Mononuclear cell (primary cell): ENCODE results near the gene SIGLEC11. TPM values are rescaled to one million over a fixed set of nuclear protein-coding genes. Genes with fewer than 3 reads are reported as not detected.
A peak's percentile ranks its signal among the peaks of the same experiment; 100 is the strongest.
"Not testable (repeated sequence)": the region's sequence is repeated elsewhere in the genome, so short reads cannot be mapped to it uniquely, and the experiment has no call there.

ENCODE experiments used
- H3K27me3 ChIP-seq: 2 replicates; pipeline ENCODE4 v1.6.0; 2011; ENCODE audit warnings: low read length, control low read depth; ENCODE audit not compliant: insufficient read depth
- H3K4me1 ChIP-seq: 2 replicates; pipeline ENCODE4 v1.5.1; 2011; ENCODE audit warnings: mild to moderate bottlenecking, low read length, control low read depth; ENCODE audit not compliant: insufficient read depth
- H3K4me3 ChIP-seq: 2 replicates; pipeline ENCODE4 v1.5.1; 2011; ENCODE audit warnings: mild to moderate bottlenecking, low read length, moderate library complexity
- H3K9me3 ChIP-seq: 2 replicates; pipeline ENCODE4 v1.5.1; 2011; ENCODE audit warnings: low read depth, mild to moderate bottlenecking, control low read depth, low read length
- total RNA-seq: library from RNA; depleted of rRNA; stranded (reverse); fragments of >200 nt; gene quantifications from one replicate; pipeline ENCODE4 v1.2.3, GENCODE V29; 2012

The SIGLEC11 gene
- total RNA-seq, 1 donor, result 0.10 TPM

GRCh38 chr19:49929121-49929610, 31.8 kb downstream of the SIGLEC11 start, which contains the start of the genes ATF5 and NUP62:
Gene ATF5, plus strand, starts transcription at chr19:49929205. Its CDS starts 1,646 bp downstream, at chr19:49930851.
Gene NUP62, minus strand, starts transcription at chr19:49929504. Its CDS starts 19,697 bp downstream, at chr19:49909807.
- Histone ChIP-seq H3K4me1 (peaks cover 48% of the 10 kb centered on the region), H3K4me3 (peak within 1 kb of the TSS; percentile 96), H3K27me3 (no peaks in the 10 kb centered on the region), H3K9me3 (no peaks in the 10 kb centered on the region)

GRCh38 chr19:49927526-49928264, 33.3 kb downstream of the SIGLEC11 start:
- peaks cover 48% of the 10 kb centered on the region for H3K4me1 ChIP-seq
- H3K9me3 ChIP-seq, result no peaks in the 10 kb centered on the region
- no peak overlapping the region for H3K4me3 ChIP-seq

GRCh38 chr19:49926515-49926914, 34.5 kb downstream of the SIGLEC11 start:
- Histone ChIP-seq H3K27me3 (no peaks in the 10 kb centered on the region), H3K4me3 (no peak overlapping the region), H3K4me1 (peaks cover 50% of the 10 kb centered on the region), H3K9me3 (no peaks in the 10 kb centered on the region)

More at GRCh38 chr19:49927526-49928264, 33.3 kb downstream of the SIGLEC11 start:
- no peaks in the 10 kb centered on the region for H3K27me3 ChIP-seq

GRCh38 chr19:49925486-49925885, 35.5 kb downstream of the SIGLEC11 start:
- no peak overlapping the region for H3K4me3 ChIP-seq
- H3K27me3 ChIP-seq, result no peaks in the 10 kb centered on the region
- H3K4me1 ChIP-seq, result peaks cover 47% of the 10 kb centered on the region
- H3K9me3 ChIP-seq, result no peaks in the 10 kb centered on the region

- H3K4me1 ChIP-seq, result peaks cover 42% of the 10 kb centered on the region
- not testable (repeated sequence) for H3K27me3 ChIP-seq, H3K4me3 ChIP-seq, H3K9me3 ChIP-seq
Observed at GRCh38 chr19:49924881-49925210, 36.1 kb downstream of the SIGLEC11 start.

- no peaks in the 10 kb centered on the region for H3K9me3 ChIP-seq
- peaks cover 45% of the 10 kb centered on the region for H3K4me1 ChIP-seq
- H3K4me3 ChIP-seq, result no peak overlapping the region
- H3K27me3 ChIP-seq, result no peaks in the 10 kb centered on the region
Observed at GRCh38 chr19:49924004-49924880, 36.7 kb downstream of the SIGLEC11 start.

- no peaks in the 10 kb centered on the region for H3K27me3 ChIP-seq
- no peaks in the 10 kb centered on the region for H3K9me3 ChIP-seq
- H3K4me1 ChIP-seq, result peaks cover 43% of the 10 kb centered on the region
- no peak overlapping the region for H3K4me3 ChIP-seq
Observed at GRCh38 chr19:49923055-49924003, 37.6 kb downstream of the SIGLEC11 start.

GRCh38 chr19:49921871-49922795, 38.8 kb downstream of the SIGLEC11 start:
- Histone ChIP-seq H3K4me3 (no peak overlapping the region), H3K9me3 (no peaks in the 10 kb centered on the region), H3K27me3 (no peaks in the 10 kb centered on the region), H3K4me1 (peaks cover 43% of the 10 kb centered on the region)

- Histone ChIP-seq H3K4me3 (no peak overlapping the region), H3K4me1 (peaks cover 34% of the 10 kb centered on the region), H3K9me3 (no peaks in the 10 kb centered on the region), H3K27me3 (no peaks in the 10 kb centered on the region)
Observed at GRCh38 chr19:49920624-49921363, 40.2 kb downstream of the SIGLEC11 start.

GRCh38 chr19:49918089-49918488, 42.9 kb downstream of the SIGLEC11 start:
- H3K27me3 ChIP-seq, result no peaks in the 10 kb centered on the region
- H3K4me1 ChIP-seq, result peaks cover 33% of the 10 kb centered on the region
- H3K4me3 ChIP-seq, result no peak overlapping the region
- H3K9me3 ChIP-seq, result no peaks in the 10 kb centered on the region

GRCh38 chr19:49916839-49917733, 43.9 kb downstream of the SIGLEC11 start:
- Histone ChIP-seq H3K4me1 (peaks cover 37% of the 10 kb centered on the region), H3K9me3 (no peaks in the 10 kb centered on the region), H3K27me3 (no peaks in the 10 kb centered on the region), H3K4me3 (no peak overlapping the region)

- no peaks in the 10 kb centered on the region for H3K27me3 ChIP-seq
- H3K9me3 ChIP-seq, result no peaks in the 10 kb centered on the region
- no peak overlapping the region for H3K4me3 ChIP-seq
- H3K4me1 ChIP-seq, result peaks cover 54% of the 10 kb centered on the region
Observed at GRCh38 chr19:49915271-49915670, 45.7 kb downstream of the SIGLEC11 start.
